MV-4-11 (cell line): ENCODE data around the gene WDR81.
A peak's percentile ranks its signal among the peaks of the same experiment; 100 is the strongest.
"Not testable (repeated sequence)": the region's sequence is repeated elsewhere in the genome, so short reads cannot be mapped to it uniquely, and the experiment has no call there.

Experiments
- DNase-seq: peaks from one replicate; lab custom pipeline; 2025; lab: John Stamatoyannopoulos, UW

The WDR81 gene

DNA sequence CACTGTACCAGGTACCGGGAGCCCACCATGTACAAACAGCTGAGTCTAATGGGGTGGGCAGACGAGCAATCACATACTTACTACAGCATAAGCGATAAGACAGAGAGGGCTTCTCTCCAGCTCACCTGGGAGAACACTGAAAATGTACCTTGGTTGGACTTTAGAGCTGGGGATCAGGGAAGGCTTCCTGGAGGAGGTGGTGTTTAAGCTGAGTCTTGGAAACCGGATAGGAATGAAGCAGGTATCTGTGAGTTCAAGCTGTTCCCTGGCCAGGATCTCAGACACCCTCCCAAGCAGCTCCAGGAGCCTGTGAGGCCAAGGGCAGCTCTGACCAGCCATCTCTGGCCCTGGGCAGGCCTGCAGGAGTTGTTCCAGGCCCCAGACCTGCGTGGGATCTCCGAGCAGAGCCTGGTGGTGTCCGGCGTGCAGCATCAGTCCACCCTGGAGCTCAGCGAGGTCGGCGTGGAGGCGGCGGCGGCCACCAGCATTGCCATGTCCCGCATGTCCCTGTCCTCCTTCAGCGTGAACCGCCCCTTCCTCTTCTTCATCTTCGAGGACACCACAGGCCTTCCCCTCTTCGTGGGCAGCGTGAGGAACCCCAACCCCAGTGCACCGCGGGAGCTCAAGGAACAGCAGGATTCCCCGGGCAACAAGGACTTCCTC, 29.4 kb downstream of the WDR81 start:
- no peak for DNase-seq

DNA sequence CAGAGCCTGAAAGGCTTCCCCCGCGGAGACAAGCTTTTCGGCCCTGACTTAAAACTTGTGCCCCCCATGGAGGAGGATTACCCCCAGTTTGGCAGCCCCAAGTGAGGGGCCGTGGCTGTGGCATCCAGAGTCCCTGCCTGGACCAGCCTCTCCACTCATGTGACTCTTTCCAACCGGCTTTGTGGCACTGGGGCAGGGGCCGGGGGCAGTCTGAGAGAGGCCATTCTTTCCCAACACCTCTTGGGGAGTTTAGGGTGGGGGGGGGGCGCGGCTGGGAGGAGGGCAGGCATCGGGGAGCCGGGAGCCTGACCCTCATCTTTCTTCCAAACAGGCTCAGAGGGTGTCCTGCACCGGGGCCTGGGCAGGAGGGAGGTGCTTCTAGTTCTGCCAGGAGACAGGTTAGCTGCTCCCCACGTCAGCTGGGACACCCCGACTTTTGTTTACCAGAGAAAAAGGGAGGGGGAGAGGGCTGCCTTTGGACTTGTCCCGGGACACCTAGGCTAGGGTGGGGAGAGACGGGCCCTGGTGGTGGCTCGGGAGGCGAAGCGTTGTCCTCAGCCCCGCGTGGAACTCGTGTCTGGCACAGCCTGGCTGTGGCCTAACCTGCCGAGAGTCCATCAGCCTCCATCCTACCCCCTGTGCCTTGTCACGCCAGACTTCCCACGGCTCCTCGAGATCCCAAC, 30.1 kb downstream of the WDR81 start:
- DNase-seq = no peak

DNA sequence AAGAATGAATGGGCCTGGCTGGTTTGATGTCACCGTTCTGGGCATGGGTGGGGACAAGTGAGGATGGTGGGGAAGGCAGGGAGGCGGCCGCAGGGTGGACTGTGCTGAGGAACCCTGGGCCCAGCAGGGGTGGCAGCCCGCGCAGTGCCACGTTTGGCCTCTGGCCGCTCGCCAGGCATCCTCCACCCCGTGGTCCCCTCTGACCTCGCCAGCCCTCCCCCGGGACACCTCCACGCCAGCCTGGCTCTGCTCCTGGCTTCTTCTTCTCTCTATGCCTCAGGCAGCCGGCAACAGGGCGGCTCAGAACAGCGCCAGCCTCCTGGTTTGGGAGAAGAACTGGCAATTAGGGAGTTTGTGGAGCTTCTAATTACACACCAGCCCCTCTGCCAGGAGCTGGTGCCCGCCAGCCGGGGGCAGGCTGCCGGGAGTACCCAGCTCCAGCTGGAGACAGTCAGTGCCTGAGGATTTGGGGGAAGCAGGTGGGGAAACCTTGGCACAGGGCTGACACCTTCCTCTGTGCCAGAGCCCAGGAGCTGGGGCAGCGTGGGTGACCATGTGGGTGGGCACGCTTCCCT, 30.8 kb downstream of the WDR81 start:
- no peak for DNase-seq

DNA sequence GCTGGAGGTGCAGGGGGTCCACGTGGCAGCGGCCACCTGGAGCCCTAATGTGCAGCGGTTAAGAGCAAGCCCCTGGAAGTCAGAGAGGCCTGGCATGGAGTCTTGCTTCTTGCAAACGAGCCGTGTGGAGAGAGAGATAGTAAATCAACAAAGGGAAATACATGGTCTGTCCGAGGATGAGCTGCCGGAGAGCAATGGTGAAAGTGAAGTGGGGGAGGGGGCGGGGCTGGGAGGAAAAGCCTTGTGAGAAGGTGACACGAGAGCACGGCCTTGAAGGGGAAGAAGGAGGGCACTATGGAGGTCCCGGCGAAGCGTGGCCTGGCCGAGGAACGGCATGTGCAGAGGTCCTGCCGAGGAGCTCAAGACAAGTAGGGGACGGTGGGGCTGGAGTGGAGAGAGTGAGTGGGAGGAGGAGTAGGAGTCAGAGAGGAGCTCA, 31.3 kb downstream of the WDR81 start:
- no peak for DNase-seq

DNA sequence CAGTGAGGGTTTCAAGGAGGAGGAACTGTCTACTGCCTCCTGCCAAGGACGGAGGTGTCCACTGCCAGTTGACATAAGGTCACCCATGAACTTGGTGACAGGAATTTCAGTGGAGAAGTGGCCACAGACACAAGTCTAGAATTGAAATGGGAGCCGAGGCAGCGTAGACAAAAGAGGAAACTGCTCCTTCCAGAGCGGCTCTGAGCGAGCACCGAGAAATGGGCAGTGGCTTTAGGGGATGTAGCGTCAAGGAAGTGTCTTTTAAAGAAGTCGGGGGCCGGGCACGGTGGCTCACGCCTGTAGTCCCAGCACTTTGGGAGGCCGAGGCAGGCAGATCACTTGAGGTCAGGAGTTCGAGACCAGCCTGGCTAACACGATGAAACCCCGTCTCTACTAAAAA, 34.3 kb downstream of the WDR81 start:
- DNase-seq = peak; percentile 72

DNA sequence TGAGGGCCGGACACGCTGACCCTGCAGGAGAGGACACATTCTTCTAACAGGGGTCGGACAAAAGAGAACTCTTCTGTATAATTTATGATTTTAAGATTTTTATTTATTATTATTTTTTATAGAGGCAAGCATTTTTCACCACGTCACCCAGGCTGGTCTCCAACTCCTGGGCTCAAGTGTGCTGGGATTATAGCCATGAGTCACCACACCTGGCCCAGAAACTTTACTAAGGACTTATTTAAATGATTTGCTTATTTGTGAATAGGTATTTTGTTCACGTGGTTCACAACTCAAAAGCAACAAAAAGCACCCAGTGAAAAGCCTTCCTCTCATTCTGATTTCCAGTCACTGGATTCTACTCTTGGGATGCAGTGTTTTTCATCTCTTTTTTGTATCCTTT, 35.0 kb downstream of the WDR81 start:
- DNase-seq = no peak

DNA sequence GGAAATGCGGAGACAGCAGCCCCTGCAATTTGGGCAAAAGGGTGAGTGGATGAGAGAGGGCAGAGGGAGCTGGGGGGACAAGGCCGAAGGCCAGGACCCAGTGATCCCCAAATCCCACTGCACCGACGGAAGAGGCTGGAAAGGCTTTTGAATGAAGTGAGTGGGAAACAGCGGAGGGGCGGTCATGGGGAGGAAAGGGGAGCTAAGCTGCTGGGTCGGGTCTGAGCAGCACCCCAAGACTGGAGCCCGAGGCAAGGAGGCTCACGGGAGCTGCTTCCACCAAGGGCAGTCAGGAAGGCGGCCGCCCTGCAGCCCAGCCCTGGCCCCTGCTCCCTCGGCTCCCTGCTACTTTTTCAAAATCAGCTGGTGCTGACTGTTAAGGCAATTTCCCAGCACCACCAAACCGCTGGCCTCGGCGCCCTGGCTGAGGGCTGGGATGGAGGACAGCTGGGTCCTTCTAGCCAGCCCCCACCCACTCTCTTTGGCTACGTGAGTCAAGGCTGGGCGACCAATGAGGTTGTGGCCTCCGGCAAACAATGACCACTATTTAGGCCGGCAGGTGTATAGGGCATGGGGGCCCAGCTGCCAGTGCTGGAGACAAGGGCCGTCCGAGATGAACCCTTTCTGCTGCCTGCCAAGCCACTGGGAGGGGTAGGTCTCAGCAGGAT, 37.9 kb downstream of the WDR81 start:
- peak; percentile 56 for DNase-seq

DNA sequence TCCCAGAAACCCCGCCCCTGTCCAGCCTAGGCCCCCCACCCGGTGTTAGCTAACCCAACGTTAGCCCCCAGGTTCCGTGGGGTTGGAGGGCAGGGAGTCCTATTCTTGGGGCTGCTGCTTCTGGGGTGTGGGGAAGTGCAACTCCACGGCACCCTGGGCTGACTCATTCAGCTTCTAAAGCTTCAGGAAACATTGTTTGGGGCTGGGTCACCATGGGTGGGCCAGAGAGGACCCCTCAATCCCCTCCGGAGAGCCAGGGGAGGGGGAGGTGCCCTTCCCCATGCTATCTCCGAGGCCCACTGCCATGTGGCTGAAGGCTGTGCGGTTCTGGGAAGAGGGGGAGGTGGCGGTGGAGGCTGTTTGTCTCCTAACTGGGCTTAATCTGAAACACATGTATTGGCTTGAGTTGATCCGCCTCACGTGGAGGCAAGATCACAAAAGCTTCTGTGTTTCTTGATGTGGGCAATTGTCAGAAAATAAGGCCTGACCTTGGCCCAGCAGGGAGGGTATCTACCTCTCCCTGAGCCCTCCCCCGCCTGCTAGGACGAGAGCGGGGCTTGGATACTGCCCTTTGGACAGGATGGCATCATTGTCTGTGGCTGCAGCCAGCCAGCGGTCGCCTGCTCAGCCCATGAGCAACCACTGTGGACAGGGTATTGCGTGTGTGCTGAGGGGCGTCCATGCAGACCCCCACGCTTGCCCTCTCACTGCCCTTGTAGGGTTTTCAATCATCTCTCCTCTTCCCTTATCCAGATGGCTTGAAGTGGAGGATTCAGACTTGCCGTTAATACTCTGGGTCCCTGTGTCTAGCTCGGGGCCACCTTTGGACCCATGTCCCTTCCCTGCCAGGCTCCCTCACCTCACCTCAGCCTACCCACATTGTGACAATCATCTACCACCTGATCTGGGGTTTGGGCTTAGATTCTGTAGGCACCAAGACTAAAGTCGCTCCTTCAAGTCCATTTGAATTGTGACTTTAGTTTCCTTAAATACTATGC, 38.7 kb downstream of the WDR81 start:
- peak; percentile 70 for DNase-seq

DNA sequence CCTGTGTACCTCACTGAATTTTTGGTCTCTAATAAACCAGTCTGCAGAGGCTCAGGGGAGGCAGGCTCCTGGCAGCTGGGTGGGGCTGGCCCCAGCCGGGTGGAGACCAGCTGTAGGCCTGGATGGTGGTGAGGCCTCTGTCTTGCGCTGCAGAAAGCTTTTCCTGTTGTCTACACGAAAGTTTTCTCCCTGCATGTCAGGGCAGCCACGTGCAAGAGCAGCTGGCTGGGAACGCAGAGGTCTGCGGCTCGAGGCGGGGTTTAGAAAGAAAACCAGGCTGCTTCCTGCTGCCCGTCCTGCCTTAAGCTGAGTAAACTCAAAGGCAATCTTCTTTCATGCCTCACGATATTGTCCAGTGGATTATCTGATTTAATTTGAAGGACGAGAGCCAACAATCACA, 39.8 kb downstream of the WDR81 start:
- DNase-seq = peak; percentile 92

DNA sequence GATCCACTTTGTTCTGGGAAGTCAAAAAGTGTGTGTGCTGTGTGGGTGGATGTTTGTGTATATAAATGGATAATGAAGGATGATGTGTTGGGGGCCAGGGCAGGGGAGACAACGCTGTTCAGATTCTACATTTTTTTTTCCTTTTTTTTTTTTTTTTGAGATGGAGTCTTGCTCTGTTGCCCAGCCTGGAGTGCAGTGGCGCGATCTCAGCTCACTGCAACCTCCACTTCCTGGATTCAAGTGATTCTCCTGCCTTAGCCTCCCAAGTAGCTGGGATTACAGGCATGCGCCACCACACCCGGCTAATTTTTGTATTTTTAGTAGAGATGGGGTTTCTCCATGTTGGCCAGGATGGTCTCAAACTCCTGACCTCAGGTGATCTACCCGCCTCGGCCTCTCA, 40.2 kb downstream of the WDR81 start:
- DNase-seq = not testable (repeated sequence)

DNA sequence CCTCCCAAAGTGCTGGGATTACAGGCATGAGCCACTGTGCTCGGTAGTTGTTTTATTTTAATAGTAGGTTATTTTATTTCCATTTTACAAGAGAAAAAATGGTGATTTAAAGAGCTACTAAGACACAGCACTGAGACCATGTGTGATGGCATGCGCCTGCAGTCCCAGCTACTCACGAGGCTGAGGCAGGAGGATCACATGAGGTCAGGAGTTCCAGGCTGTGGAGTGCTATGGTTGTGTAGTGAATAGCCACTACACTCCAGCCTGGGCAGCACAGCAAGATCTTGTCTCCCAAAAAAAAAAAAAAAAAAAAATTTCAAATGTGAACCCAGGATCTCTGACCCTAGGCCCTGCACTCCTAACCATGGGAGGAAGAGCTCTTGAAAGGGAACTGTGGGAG, 41.1 kb downstream of the WDR81 start:
- no peak for DNase-seq

DNA sequence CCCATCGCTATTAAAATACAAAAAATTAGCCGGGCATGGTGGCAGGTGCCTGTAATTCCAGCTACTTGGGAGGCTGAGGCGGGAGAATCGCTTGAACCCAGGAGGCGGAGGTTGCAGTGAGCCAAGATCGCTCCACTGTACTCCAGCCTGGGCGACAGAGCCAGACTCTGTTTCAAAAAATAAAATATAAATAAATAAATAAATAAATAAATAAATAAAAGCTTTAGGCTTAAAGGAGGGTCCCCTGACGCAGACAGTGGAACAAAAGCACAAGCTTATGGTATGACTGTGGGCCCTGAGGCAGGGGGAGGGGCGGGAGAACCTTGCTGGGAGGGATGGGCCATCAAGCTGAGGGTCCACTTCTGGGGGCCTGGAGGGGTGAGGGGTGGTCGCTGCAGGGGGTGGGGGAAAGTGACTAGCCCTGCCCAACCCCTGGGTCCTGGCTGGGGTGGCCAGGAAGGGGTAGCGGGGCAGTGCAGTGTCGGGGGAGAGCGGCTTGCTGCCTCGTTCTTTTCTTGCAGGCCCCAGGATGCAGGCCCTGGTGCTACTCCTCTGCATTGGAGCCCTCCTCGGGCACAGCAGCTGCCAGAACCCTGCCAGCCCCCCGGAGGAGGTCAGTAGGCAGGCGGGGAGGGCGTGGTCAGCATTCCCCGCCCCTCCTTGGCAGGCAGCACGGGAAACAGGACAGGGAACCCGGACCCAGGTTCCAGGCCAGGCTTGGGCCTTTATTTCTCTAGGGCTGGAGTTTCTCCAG, 42.1 kb downstream of the WDR81 start:
- no peak for DNase-seq

DNA sequence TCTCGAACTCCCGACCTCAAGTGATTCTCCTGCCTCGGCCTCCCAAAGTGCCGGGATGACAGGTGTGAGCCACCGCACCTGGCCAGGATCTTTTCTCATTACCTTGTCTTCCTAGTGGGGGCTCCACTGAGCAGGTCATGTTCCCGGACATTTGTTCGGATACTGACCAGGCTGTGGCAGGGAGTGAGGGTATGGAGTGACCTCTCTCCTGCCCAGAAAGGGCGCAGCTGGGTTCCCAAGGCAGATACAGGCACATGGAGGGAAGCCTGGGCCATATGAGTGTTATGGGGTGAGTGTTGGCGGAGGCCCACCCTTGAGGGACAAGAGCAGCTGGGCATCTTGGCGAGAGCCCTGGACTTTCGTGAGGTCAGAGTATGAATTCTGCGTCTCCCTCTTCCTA, 42.9 kb downstream of the WDR81 start:
- DNase-seq = no peak

DNA sequence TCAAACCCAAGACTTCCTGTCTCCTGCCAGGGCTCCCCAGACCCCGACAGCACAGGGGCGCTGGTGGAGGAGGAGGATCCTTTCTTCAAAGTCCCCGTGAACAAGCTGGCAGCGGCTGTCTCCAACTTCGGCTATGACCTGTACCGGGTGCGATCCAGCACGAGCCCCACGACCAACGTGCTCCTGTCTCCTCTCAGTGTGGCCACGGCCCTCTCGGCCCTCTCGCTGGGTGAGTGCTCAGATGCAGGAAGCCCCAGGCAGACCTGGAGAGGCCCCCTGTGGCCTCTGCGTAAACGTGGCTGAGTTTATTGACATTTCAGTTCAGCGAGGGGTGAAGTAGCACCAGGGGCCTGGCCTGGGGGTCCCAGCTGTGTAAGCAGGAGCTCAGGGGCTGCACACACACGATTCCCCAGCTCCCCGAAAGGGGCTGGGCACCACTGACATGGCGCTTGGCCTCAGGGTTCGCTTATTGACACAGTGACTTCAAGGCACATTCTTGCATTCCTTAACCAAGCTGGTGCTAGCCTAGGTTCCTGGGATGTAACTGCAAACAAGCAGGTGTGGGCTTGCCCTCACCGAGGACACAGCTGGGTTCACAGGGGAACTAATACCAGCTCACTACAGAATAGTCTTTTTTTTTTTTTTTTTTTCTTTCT, 45.4 kb downstream of the WDR81 start:
- DNase-seq = no peak

DNA sequence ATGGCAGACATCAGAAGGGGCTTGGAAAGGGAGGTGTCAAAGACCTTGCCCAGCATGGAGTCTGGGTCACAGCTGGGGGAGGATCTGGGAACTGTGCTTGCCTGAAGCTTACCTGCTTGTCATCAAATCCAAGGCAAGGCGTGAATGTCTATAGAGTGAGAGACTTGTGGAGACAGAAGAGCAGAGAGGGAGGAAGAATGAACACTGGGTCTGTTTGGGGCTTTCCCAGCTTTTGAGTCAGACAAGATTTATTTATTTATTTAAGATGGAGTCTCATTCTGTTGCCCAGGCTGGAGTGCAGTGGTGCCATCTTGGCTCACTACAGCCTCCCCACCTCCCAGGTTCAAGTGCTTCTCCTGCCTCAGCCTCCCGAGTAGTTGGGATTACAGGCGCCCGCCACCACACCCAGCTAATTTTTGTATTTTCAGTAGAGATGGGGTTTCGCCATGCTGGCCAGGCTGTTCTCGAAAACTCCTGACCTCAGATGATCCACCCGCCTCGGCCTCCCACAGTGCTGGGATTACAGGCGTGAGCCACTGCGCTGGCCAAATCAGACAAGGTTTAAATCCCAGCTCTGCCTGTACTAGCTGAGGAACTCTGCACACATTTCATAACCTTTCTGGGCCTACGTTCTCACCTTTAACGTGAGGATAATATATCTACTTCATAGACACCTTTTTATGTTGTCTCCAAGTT, 48.6 kb downstream of the WDR81 start:
- not testable (repeated sequence) for DNase-seq

DNA sequence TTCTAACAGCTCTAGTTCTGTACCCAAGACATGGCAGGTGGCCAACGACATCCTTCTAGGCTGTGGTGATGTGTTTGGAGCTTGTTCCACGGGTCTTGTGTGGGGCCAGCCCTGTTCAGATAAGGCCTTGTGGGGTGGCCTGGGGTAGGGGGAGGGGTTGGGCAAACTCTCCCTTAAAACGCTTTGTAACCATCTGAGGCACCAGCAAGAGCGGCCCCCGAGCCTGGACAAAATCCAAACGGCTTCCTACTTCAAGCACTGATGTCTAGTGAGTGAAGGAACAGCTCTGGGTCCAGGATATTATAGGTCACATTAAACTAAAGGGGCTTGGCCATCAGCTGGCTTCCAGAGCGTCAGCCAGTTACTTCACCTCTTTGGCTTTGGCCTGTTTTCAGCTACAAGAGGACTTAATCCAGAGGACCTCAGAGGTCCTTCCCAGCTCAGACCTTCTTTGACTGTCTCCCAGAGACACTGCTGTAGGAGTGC, 49.2 kb downstream of the WDR81 start:
- DNase-seq = no peak

DNA sequence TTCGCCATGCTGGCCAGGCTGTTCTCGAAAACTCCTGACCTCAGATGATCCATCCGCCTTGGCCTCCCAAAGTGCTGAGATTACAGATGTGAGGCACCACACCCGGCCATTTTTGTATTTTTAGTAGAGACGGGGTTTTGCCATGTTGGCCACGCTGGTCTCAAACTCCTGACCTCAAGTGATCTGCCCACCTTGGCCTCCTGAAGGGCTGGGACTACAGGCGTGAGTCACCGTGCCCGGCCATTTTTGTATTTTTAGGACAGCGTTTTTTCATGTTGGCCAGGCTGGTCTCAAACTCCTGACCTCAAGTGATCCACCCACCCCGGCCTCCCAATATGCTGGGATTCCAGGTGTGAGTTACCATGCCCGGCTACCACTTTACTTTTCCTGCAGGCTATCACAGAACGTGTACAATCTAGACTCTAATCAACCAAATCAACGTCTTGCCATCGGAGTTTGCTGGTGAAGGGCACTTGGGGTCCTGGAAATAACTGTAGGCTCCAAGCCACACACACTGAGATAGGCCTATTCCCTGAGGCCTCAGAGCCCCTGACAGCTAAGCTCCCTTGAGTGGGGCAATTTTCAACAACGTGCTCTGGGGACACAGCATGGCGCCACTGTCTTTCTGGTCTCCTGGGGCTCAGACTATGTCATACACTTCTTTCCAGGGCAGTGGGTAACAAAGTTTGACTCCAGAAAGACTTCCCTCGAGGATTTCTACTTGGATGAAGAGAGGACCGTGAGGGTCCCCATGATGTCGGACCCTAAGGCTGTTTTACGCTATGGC, 50.1 kb downstream of the WDR81 start:
- DNase-seq = no peak

DNA sequence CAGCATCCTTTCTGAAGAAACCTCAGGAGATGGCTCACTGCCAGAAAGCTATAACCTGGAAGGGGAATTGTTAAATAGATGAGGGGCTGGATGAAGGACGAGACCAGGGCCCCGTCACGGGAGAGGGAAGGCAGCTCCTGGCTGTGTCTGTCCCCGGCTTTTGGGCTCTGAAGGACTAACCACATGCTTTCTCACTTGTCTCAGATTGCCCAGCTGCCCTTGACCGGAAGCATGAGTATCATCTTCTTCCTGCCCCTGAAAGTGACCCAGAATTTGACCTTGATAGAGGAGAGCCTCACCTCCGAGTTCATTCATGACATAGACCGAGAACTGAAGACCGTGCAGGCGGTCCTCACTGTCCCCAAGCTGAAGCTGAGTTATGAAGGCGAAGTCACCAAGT, 51.8 kb downstream of the WDR81 start:
- no peak for DNase-seq

DNA sequence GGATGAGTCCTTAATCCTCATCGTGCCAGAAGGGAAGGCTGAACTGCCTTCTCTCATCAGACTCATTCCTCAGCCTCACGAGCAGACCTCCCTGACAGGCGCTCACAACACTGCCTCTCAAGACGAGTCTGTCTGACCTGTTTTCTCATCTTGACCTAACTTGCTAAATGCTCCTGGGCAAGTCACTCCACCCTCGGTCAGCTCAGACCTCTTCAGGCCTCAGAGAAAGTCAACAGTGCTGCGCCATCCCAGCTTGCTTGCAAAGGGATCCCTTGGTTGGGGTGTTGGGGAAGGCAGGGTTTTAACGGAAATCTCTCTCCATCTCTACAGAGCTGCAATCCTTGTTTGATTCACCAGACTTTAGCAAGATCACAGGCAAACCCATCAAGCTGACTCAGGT, 52.4 kb downstream of the WDR81 start:
- no peak for DNase-seq
